Thoracic aorta endothelial cell (primary cell): ENCODE results near the gene ADGRG1. TPM values are rescaled to one million over a fixed set of nuclear protein-coding genes. Genes with fewer than 3 reads are reported as not detected.

Experiments
- total RNA-seq: library from RNA; depleted of rRNA; stranded (reverse); fragments of >200 nt; gene quantifications from 2 replicates; pipeline ENCODE4 v1.2.3, GENCODE V29; 2012

The ADGRG1 gene
- total RNA-seq, result 54.5 and 137 TPM in 2 replicates

DNA sequence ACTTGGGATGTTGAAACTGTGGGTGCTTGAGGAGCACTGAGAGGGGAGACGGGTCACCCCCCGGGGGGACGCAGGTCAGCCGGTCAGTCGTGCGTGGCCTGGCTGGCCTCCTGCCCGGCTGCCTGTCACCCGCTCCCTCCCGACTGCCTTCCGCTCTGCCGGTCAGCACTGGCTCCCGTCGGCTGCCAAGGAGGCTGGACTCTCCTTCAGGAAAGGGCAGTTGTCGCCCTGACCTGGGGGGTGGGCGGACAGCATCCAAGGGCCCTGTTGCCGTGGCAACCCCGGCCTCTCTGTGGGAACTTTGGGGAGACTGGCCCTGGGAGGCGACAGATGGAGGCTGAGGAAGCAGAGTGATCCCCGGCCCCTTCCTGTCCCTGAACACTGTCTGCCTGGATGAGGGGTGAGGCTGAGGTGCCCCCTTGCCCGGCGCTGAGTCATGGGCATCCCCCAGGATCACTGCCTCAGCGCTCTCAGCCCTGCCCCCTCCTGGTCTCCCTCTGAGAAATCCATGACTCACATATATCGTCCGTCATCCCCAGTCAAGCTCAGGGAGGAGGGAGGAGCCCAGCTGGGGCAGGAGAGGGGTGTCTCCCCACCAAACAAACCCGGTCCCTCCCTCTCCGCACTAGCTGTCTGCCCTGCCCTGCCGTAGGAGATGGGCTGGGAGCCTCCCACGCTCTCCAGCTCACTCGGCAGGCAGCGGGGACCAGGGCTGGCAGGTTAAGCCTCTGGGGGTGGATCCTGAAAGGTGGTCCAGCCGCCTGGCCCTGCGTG, at the start of gene ADGRG1:
ADGRG1 (plus strand) TSS at position 623 of the 774 bp plus-strand sequence. CDS start 21,658 bp downstream, outside the sequence.

DNA sequence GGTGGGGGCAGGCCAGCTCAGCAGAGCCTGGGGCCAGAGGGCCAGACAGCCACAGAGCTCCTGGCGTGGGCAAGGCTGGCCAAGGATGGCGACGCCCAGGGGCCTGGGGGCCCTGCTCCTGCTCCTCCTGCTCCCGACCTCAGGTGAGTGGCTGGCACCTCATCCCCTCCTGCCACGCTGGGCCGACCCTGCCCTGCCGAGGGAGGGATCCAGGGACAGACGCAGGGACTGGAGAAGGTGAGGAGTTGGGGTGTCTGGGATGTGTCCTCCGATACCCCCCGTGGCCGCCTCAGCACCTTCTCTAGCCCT, 39.8 kb downstream of the ADGRG1 start, which contains the start of gene ADGRG3:
ADGRG3 (plus strand) TSS at position 44 of the 309 bp plus-strand sequence; CDS start at position 86, 42 bp downstream.

DNA sequence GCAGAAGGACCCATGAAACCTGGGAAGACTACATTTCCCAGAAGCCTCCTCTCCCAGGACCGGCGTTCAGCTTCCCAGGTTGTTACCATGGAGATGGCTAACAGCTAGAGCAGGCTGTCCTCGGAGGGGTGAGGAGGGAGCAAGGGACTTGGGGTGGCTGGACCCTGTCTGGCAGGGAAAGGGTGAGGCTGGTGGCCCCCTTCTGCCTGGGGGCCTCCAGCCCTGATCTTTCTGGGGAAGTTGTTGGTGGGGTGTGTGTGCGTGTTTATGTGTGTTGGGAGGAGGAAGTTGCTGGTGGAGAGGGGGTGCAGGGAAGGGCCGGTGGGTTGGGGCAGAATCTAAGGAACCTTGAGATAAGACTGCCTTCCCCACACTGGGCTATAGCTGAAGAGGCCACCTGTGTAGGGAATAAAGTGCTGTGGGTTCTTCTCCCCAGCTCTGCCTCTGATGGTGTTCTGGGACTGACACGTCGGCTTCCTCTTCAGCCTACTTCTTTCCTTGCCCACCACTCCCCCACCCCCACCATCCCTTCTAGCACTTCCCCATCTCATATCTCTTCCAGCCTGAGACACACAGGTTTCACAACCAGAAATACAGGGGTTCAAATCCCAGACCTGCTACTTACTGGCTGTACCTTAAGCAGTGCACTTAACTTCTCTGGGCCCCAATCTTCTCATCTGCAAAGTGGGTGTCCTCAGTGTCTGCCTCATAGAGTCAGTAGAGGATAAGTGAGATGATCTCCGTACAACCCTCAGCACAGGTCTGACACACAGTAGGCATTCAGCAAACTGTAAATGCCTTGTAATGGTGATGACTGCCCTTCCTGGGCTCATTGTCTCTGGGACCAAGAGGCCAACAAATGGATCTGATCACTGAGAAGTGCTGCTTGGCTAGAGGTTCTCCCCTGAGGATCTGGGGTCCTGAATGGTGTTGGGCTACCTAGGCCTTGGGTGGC, 66.6 kb downstream of the ADGRG1 start, which contains the start of gene DRC7:
DRC7 (plus strand) TSS at position 82 of the 955 bp plus-strand sequence. CDS start 3,144 bp downstream, outside the sequence.

Other genes with a start within 250 kb of the ADGRG1 start
- gene CCL17, start 223.9 kb upstream of the ADGRG1 start, total RNA-seq, result not detected in 2 replicates
- gene CIAPIN1, start 181.2 kb upstream of the ADGRG1 start, total RNA-seq, result 74.7 and 80.6 TPM in 2 replicates
- 35.9 and 45.7 TPM in 2 replicates for gene COQ9, start 181.2 kb upstream of the ADGRG1 start, total RNA-seq
- gene POLR2C, start 166.0 kb upstream of the ADGRG1 start, total RNA-seq, result 107 and 111 TPM in 2 replicates
- gene DOK4, start 142.1 kb upstream of the ADGRG1 start, total RNA-seq, result 18.0 and 29.9 TPM in 2 replicates
- gene CCDC102A, start 92.1 kb upstream of the ADGRG1 start, total RNA-seq, result 7.2 and 8.8 TPM in 2 replicates
- not detected in 2 replicates for gene ADGRG5, start 86.0 kb upstream of the ADGRG1 start, total RNA-seq
- gene ADGRG3, start 39.7 kb downstream of the ADGRG1 start, total RNA-seq, result not detected in 2 replicates
- 0.07 TPM in 1 of 2 replicates, not detected in the other for gene DRC7, start 66.2 kb downstream of the ADGRG1 start, total RNA-seq
- 25.7 and 29.9 TPM in 2 replicates for gene KATNB1, start 107.1 kb downstream of the ADGRG1 start, total RNA-seq
- 39.6 and 41.0 TPM in 2 replicates for gene KIFC3, start 173.9 kb downstream of the ADGRG1 start, total RNA-seq